HepG2 (cell line): ENCODE measurements around the gene OAS3. TPM values are rescaled to one million over a fixed set of nuclear protein-coding genes. Genes with fewer than 3 reads are reported as not detected.

Experiments
- ATAC-seq: fragments of 200-7000 bp; cut with Tn5 transposase; 3 replicates; pipeline ENCODE4 v1.9.1; 2020; ENCODE audit warnings: mild to moderate bottlenecking, moderate library complexity
- BruUV-seq: library from RNA; stranded (reverse); fragments of 400-500 nt; replicated peaks from 2 replicates; lab custom pipeline; 2021; lab: Mats Ljungman, UMichigan
- CTCF ChIA-PET: fragments of 300-600 bp; formaldehyde crosslinking; extraction: SDS; loops from one replicate; lab custom pipeline; 2021; ENCODE audit warnings: low total read pairs, inconsistent platforms, low intra/inter-chr PET ratio; lab: Yijun Ruan, JAX
- POLR2A ChIA-PET: fragments of 350-600 bp; sonication (Branson Sonifier 250); formaldehyde crosslinking; loops from one replicate; lab custom pipeline; 2020; ENCODE audit warnings: antibody characterized with exemption, inconsistent platforms; lab: Yijun Ruan, JAX
- DNase-seq: peaks from one replicate; pipeline ENCODE4 v3.0.0-alpha.2; 2015; ENCODE audit warnings: low spot score
- FAIRE-seq: peaks from 3 replicates; lab custom pipeline; 2011; peaks lifted over from hg19 to GRCh38; lab: Jason Lieb, UNC
- H2AFZ ChIP-seq: one replicate; pipeline ENCODE4 v1.6.1; 2011; ENCODE audit warnings: low read length, inconsistent platforms
- H3K27ac ChIP-seq: fragments of 300-600 bp; 3 replicates; pipeline ENCODE4 v1.8.0; 2011; ENCODE audit warnings: mixed run types, mild to moderate bottlenecking, mixed read lengths, low read length, inconsistent platforms; ENCODE audit not compliant: insufficient read depth; ENCODE audit errors: extremely low read length
- H3K27me3 ChIP-seq, 2 experiments: fragments of 200-600 bp in 1 of 2; 2 replicates in 1 of 2; 3 replicates in 1 of 2; pipeline versions ENCODE4 v1.6.0 to v1.8.0; 2011; ENCODE audit warnings: low read length in 2 of 2, mild to moderate bottlenecking in 2 of 2, moderate library complexity in 2 of 2, inconsistent platforms in 1 of 2; ENCODE audit not compliant: insufficient read depth in 2 of 2, control insufficient read depth in 1 of 2
- H3K36me3 ChIP-seq, 2 experiments: fragments of 200-600 bp in 1 of 2; replicated peaks in 1 of 2; 2 replicates in 1 of 2; 3 replicates in 1 of 2; pipeline versions ENCODE4 v1.5.1 to v1.8.0; 2011; ENCODE audit warnings: low read length in 2 of 2, inconsistent platforms in 1 of 2; ENCODE audit not compliant: insufficient read depth in 2 of 2, control insufficient read depth in 1 of 2
- H3K4me1 ChIP-seq: 2 replicates; pipeline ENCODE4 v1.5.1; 2012; ENCODE audit warnings: low read length, inconsistent platforms; ENCODE audit not compliant: insufficient read depth
- H3K4me2 ChIP-seq: 2 replicates; pipeline ENCODE4 v1.6.0; 2011; ENCODE audit warnings: low read depth, low read length, inconsistent platforms
- H3K4me3 ChIP-seq, 3 experiments: fragments of 200-600 bp in 1 of 3; sonication (generic), shearing (Covaris generic) in 1 of 3; replicated peaks in 1 of 3; 2 replicates each; pipeline ENCODE4 v1.5.1; 2011 to 2016; ENCODE audit warnings: low read length in 3 of 3, inconsistent platforms in 2 of 3, low read depth in 2 of 3, mild to moderate bottlenecking in 2 of 3, control low read depth in 1 of 3, mixed read lengths in 1 of 3; ENCODE audit not compliant: insufficient read depth in 1 of 3
- H3K79me2 ChIP-seq: one replicate; pipeline ENCODE4 v1.6.1; 2011; ENCODE audit warnings: low read length, inconsistent platforms; ENCODE audit not compliant: insufficient read depth
- H3K9ac ChIP-seq: 2 replicates; pipeline ENCODE4 v1.6.0; 2011; ENCODE audit warnings: mild to moderate bottlenecking, low read depth, low read length, inconsistent platforms; ENCODE audit not compliant: insufficient read depth
- H3K9me3 ChIP-seq: 2 replicates; pipeline ENCODE4 v1.5.1; 2012; ENCODE audit warnings: mild to moderate bottlenecking, low read length
- H4K20me1 ChIP-seq: 2 replicates; pipeline ENCODE4 v1.6.0; 2011; ENCODE audit warnings: inconsistent platforms, mild to moderate bottlenecking, low read length, moderate library complexity; ENCODE audit not compliant: insufficient read depth
- ADNP ChIP-seq: sonication (generic); formaldehyde crosslinking; IDR thresholded peaks from 2 replicates; pipeline ENCODE4 v1.4.0; 2020; ENCODE audit warnings: missing genetic modification reagents
- DNMT3B ChIP-seq: conservative IDR thresholded peaks from 2 replicates; pipeline ENCODE4 v1.6.1; 2016; ENCODE audit warnings: missing biosample characterization, control low read depth
- MIER3 ChIP-seq: IDR thresholded peaks from 2 replicates; pipeline ENCODE4 v1.6.1; 2016; ENCODE audit warnings: missing compliant biosample characterization, borderline replicate concordance
- NBN ChIP-seq: fragments of 450-650 bp; conservative IDR thresholded peaks from 2 replicates; pipeline ENCODE4 v1.6.1; 2017
- SAFB2 ChIP-seq: sonication (generic); formaldehyde crosslinking; IDR thresholded peaks from 2 replicates; pipeline ENCODE4 v1.5.1; 2020; ENCODE audit warnings: missing genetic modification reagents, low read depth, mild to moderate bottlenecking, borderline replicate concordance
- SMARCE1 ChIP-seq: fragments of 450-650 bp; IDR thresholded peaks from 2 replicates; pipeline ENCODE4 v1.6.1; 2017; ENCODE audit warnings: borderline replicate concordance
- TEAD3 ChIP-seq: optimal IDR thresholded peaks from 2 replicates; pipeline ENCODE3; 2016; ENCODE audit warnings: borderline replicate concordance
- WIZ ChIP-seq: sonication (generic); formaldehyde crosslinking; IDR thresholded peaks from 2 replicates; pipeline ENCODE4 v1.5.1; 2020; ENCODE audit warnings: mild to moderate bottlenecking, missing genetic modification reagents
- ZEB1 ChIP-seq: IDR thresholded peaks from 2 replicates; pipeline ENCODE4 v1.6.1; 2012; ENCODE audit warnings: mild to moderate bottlenecking, low read depth, inconsistent platforms; ENCODE audit not compliant: insufficient replicate concordance
- ZNF17 ChIP-seq: sonication (generic); formaldehyde crosslinking; IDR thresholded peaks from 2 replicates; pipeline ENCODE4 v1.5.0; 2020; ENCODE audit warnings: mild to moderate bottlenecking, missing genetic modification reagents
- ZNF615 ChIP-seq: sonication (generic); formaldehyde crosslinking; IDR thresholded peaks from 2 replicates; pipeline ENCODE4 v1.5.0; 2020; ENCODE audit warnings: mild to moderate bottlenecking, missing genetic modification reagents, borderline replicate concordance
- ZNF652 ChIP-seq: IDR thresholded peaks from 2 replicates; pipeline ENCODE4 v1.6.1; 2016; ENCODE audit warnings: low read depth, borderline replicate concordance
- ZNF709 ChIP-seq: sonication (generic); formaldehyde crosslinking; IDR thresholded peaks from 2 replicates; pipeline ENCODE4 v1.5.0; 2020; ENCODE audit warnings: mild to moderate bottlenecking, missing genetic modification reagents
- WGBS: methylation state at CpG from one replicate; pipeline ENCODE4 v1.1.6; 2017; ENCODE audit warnings: low lambda C conversion rate; 5-methylcytosine and 5-hydroxymethylcytosine counted together
- in situ Hi-C: cut with HindIII; loops from 2 replicates; pipeline ENCODE4 v1.10.0; 2017; ENCODE audit warnings: low pct_unique_long_range_greater_than_20kb; ENCODE audit not compliant: extremely low pct_ligation_motif_present
- intact Hi-C: fragments of 100-400 bp; cut with micrococcal nuclease; formaldehyde crosslinking; loops from one replicate; pipeline ENCODE4 v1.10.0; 2022; ENCODE audit not compliant: unreplicated experiment
- polyA plus RNA-seq, 8 experiments: library from polyadenylated mRNA; depleted of rRNA in 3 of 8; stranded (reverse) in 7 of 8; unstranded in 1 of 8; fragments of >200 nt; fragmentation: Illumina TruSeq in 4 of 8; extraction: Trizol in 4 of 8; gene quantifications; 2 replicates each; pipeline versions ENCODE4 v1.2.1 to v1.2.3, GENCODE V29; 2011 to 2016; ENCODE audit warnings: low read depth in 4 of 8, missing spikeins in 1 of 8, mixed read lengths in 1 of 8; ENCODE audit not compliant: insufficient read depth in 1 of 8
- total RNA-seq, 5 experiments: library from RNA; depleted of rRNA; stranded (reverse); fragments of >200 nt; fragmentation: Illumina TruSeq; extraction: Trizol; gene quantifications; 2 replicates each; pipeline ENCODE4 v1.2.3, GENCODE V29; 2016; ENCODE audit warnings: low read depth in 1 of 5
- TF ChIP-seq, protein P1 (sequence below): sonication (generic); formaldehyde crosslinking; IDR thresholded peaks from 2 replicates; pipeline ENCODE4 v1.4.0; 2020; ENCODE audit warnings: missing genetic modification reagents
- TF ChIP-seq, protein P2 (sequence below): sonication (generic); formaldehyde crosslinking; IDR thresholded peaks from 2 replicates; pipeline ENCODE4 v1.4.0; 2020; ENCODE audit warnings: missing genetic modification reagents, borderline replicate concordance
- TF ChIP-seq, protein P3 (sequence below): sonication (generic); formaldehyde crosslinking; IDR thresholded peaks from 2 replicates; pipeline ENCODE4 v1.9.0; 2022; ENCODE audit warnings: missing genetic modification reagents, mild to moderate bottlenecking, borderline replicate concordance

The OAS3 gene
- total and polyA plus RNA-seq, 2 of the 13 experiments (the other 11 are each of a cell fraction or from before 2014, with no cell fraction given): 4.8 to 10.5 TPM

DNA sequence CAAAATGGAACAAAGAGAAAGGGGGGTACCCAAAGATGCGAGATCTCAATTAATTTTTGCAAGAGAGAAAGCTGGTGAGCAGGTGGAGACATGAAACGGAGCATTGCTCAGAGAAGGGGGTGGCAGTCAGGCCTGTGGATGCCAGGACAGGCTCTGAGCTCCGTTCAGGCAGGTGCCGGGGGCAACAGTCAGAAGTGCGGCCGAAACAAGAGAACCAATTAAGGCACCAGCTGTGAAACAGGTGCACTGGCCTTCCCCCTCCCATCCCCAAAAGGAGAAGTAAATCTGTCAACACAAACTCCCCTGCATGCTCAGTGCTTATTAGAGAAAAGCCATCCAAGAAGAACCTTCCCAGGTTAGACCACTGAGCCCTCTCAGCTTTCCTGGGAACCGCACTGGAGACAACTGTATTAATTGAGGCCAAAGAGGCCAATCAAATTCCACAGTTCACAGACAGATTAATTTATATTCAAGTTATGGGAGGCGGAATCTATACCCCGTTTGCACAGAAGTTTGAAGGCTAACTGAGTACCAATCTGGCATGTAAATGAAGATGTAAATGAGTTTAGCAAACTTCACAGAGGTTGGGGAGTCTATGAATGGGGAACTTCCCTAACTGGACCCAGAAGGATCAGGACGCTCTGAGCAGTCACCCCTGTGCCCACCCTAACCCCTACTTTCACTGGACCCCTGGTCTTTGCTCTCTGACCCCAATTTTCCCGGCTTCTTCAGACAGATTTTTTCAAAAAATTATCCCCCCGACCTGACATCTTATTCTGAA, 60.9 kb downstream of the OAS3 start:
- no peak overlapping the region for H3K9ac ChIP-seq
- DNase-seq: no peak
- intact Hi-C loops: no loop called here
- no peaks in the 10 kb centered on the region for H3K79me2 ChIP-seq
- ATAC-seq: no peak
- peaks cover 1 to 8% of the 10 kb centered on the region in 2 experiments; a peak in 1 of 5 replicates for H3K27me3 ChIP-seq
- 24% methylated on average over 12 of the region's 12 CpGs for WGBS
- ChIA-PET POLR2A (no interaction called here), CTCF (no interaction called here)
- peaks cover 12% of the 10 kb centered on the region for H3K4me1 ChIP-seq
- H4K20me1 ChIP-seq: no peaks in the 10 kb centered on the region
- no TSS peak for BruUV-seq
- H3K4me2 ChIP-seq: no peak overlapping the region
- H3K36me3 ChIP-seq: no peaks in the 10 kb centered on the region
- H3K4me3 ChIP-seq: no peak overlapping the region
- TF ChIP-seq ZEB1: no peak
- TF ChIP-seq MIER3 (CRISPR knock-in tag): no peak
- no peak for TF ChIP-seq DNMT3B
- TF ChIP-seq, protein P1, sequence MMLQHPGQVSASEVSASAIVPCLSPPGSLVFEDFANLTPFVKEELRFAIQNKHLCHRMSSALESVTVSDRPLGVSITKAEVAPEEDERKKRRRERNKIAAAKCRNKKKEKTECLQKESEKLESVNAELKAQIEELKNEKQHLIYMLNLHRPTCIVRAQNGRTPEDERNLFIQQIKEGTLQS: no peak
- TF ChIP-seq, protein P2, sequence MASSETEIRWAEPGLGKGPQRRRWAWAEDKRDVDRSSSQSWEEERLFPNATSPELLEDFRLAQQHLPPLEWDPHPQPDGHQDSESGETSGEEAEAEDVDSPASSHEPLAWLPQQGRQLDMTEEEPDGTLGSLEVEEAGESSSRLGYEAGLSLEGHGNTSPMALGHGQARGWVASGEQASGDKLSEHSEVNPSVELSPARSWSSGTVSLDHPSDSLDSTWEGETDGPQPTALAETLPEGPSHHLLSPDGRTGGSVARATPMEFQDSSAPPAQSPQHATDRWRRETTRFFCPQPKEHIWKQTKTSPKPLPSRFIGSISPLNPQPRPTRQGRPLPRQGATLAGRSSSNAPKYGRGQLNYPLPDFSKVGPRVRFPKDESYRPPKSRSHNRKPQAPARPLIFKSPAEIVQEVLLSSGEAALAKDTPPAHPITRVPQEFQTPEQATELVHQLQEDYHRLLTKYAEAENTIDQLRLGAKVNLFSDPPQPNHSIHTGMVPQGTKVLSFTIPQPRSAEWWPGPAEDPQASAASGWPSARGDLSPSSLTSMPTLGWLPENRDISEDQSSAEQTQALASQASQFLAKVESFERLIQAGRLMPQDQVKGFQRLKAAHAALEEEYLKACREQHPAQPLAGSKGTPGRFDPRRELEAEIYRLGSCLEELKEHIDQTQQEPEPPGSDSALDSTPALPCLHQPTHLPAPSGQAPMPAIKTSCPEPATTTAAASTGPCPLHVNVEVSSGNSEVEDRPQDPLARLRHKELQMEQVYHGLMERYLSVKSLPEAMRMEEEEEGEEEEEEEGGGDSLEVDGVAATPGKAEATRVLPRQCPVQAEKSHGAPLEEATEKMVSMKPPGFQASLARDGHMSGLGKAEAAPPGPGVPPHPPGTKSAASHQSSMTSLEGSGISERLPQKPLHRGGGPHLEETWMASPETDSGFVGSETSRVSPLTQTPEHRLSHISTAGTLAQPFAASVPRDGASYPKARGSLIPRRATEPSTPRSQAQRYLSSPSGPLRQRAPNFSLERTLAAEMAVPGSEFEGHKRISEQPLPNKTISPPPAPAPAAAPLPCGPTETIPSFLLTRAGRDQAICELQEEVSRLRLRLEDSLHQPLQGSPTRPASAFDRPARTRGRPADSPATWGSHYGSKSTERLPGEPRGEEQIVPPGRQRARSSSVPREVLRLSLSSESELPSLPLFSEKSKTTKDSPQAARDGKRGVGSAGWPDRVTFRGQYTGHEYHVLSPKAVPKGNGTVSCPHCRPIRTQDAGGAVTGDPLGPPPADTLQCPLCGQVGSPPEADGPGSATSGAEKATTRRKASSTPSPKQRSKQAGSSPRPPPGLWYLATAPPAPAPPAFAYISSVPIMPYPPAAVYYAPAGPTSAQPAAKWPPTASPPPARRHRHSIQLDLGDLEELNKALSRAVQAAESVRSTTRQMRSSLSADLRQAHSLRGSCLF: no peak
- TF ChIP-seq TEAD3: no peak
- TF ChIP-seq, protein P3, sequence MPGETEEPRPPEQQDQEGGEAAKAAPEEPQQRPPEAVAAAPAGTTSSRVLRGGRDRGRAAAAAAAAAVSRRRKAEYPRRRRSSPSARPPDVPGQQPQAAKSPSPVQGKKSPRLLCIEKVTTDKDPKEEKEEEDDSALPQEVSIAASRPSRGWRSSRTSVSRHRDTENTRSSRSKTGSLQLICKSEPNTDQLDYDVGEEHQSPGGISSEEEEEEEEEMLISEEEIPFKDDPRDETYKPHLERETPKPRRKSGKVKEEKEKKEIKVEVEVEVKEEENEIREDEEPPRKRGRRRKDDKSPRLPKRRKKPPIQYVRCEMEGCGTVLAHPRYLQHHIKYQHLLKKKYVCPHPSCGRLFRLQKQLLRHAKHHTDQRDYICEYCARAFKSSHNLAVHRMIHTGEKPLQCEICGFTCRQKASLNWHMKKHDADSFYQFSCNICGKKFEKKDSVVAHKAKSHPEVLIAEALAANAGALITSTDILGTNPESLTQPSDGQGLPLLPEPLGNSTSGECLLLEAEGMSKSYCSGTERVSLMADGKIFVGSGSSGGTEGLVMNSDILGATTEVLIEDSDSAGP: no peak
- TF ChIP-seq WIZ (CRISPR knock-in tag): no peak
- TF ChIP-seq SAFB2 (CRISPR knock-in tag): no peak
- no peak for TF ChIP-seq ZNF652 (CRISPR knock-in tag)
- no peak for TF ChIP-seq NBN
- no peak for TF ChIP-seq ZNF17
- TF ChIP-seq ZNF709 (CRISPR knock-in tag): no peak
- no peak for TF ChIP-seq ADNP (CRISPR knock-in tag)
- TF ChIP-seq SMARCE1: no peak
- TF ChIP-seq ZNF615 (CRISPR knock-in tag): no peak
- no peak overlapping the region for H2AFZ ChIP-seq
- no peak for FAIRE-seq
- no peaks in the 10 kb centered on the region for H3K9me3 ChIP-seq
- in situ Hi-C loops: loop anchor here (5.0 kb wide), 1 partner anchor 33 kb away; no protein-coding TSS in a partner anchor
- no peak overlapping the region for H3K27ac ChIP-seq
